ENCODE measurements around the gene CAMK1D. TPM values are rescaled to one million over a fixed set of nuclear protein-coding genes. Genes with fewer than 3 reads are reported as not detected.
A peak's percentile ranks its signal among the peaks of the same experiment; 100 is the strongest.

Gene CAMK1D
- total RNA-seq, 1 donor: 11.2 TPM

GRCh38 chr10:12509016-12509793, 159.9 kb downstream of the CAMK1D start:
- DNase-seq (ENCODE audit: insufficient read length, low spot score, missing footprints): no peak
- H3K4me2 ChIP-seq (ENCODE audit: insufficient read depth, low read length): no peak overlapping the region
- no peak overlapping the region for H3K4me3 ChIP-seq (ENCODE audit: insufficient read depth, low read length)
- no peak for TF ChIP-seq CTCF (IDR thresholded peaks at IDR 0.05; ENCODE audit: extremely low read depth, low read depth, low read length)
- H4K20me1 ChIP-seq (ENCODE audit: insufficient read depth, low read length): no peaks in the 10 kb centered on the region
- no peaks in the 10 kb centered on the region for H3K27me3 ChIP-seq (ENCODE audit: insufficient read depth, low read length)
- no peaks in the 10 kb centered on the region for H3K36me3 ChIP-seq (ENCODE audit: insufficient read depth, low read length)
- H3K4me1 ChIP-seq (ENCODE audit: insufficient read depth, low read length): no peaks in the 10 kb centered on the region
- H2AFZ ChIP-seq (ENCODE audit: low read length): no peak overlapping the region
- H3K79me2 ChIP-seq (ENCODE audit: insufficient read depth, low read length): no peaks in the 10 kb centered on the region
- H3K9me3 ChIP-seq (ENCODE audit: low read depth, low read length): no peaks in the 10 kb centered on the region
- H3K27ac ChIP-seq (ENCODE audit: low read depth, low read length): no peak overlapping the region

GRCh38 chr10:12509794-12510100, 160.4 kb downstream of the CAMK1D start:
- Histone ChIP-seq H3K27me3 (ENCODE audit: insufficient read depth, low read length) (no peaks in the 10 kb centered on the region), H3K9me3 (ENCODE audit: low read depth, low read length) (no peaks in the 10 kb centered on the region), H3K36me3 (ENCODE audit: insufficient read depth, low read length) (no peaks in the 10 kb centered on the region), H3K4me3 (ENCODE audit: insufficient read depth, low read length) (no peak overlapping the region), H3K4me2 (ENCODE audit: insufficient read depth, low read length) (no peak overlapping the region), H4K20me1 (ENCODE audit: insufficient read depth, low read length) (no peaks in the 10 kb centered on the region), H3K79me2 (ENCODE audit: insufficient read depth, low read length) (no peaks in the 10 kb centered on the region), H3K4me1 (ENCODE audit: insufficient read depth, low read length) (no peaks in the 10 kb centered on the region), H3K27ac (ENCODE audit: low read depth, low read length) (no peak overlapping the region), H2AFZ (ENCODE audit: low read length) (no peak overlapping the region)
- DNase-seq (ENCODE audit: insufficient read length, low spot score, missing footprints): no peak
- TF ChIP-seq CTCF (IDR thresholded peaks at IDR 0.05; ENCODE audit: extremely low read depth, low read depth, low read length): no peak

GRCh38 chr10:12510501-12510941, 161.2 kb downstream of the CAMK1D start:
- H3K27me3 ChIP-seq (ENCODE audit: insufficient read depth, low read length): no peaks in the 10 kb centered on the region
- H3K4me1 ChIP-seq (ENCODE audit: insufficient read depth, low read length): no peaks in the 10 kb centered on the region
- H3K9me3 ChIP-seq (ENCODE audit: low read depth, low read length): no peaks in the 10 kb centered on the region
- H3K4me2 ChIP-seq (ENCODE audit: insufficient read depth, low read length): peak overlapping the region; percentile 15
- no peaks in the 10 kb centered on the region for H3K79me2 ChIP-seq (ENCODE audit: insufficient read depth, low read length)
- peak; percentile 84 for DNase-seq (ENCODE audit: insufficient read length, low spot score, missing footprints)
- no peak overlapping the region for H3K27ac ChIP-seq (ENCODE audit: low read depth, low read length)
- no peak for TF ChIP-seq CTCF (IDR thresholded peaks at IDR 0.05; ENCODE audit: extremely low read depth, low read depth, low read length)
- H3K4me3 ChIP-seq (ENCODE audit: insufficient read depth, low read length): peak overlapping the region; percentile 27
- H4K20me1 ChIP-seq (ENCODE audit: insufficient read depth, low read length): no peaks in the 10 kb centered on the region
- H3K36me3 ChIP-seq (ENCODE audit: insufficient read depth, low read length): no peaks in the 10 kb centered on the region
- no peak overlapping the region for H2AFZ ChIP-seq (ENCODE audit: low read length)

- peak overlapping the region; percentile 15 for H3K4me2 ChIP-seq (ENCODE audit: insufficient read depth, low read length)
- no peak overlapping the region for H2AFZ ChIP-seq (ENCODE audit: low read length)
- TF ChIP-seq CTCF (IDR thresholded peaks at IDR 0.05; ENCODE audit: extremely low read depth, low read depth, low read length): no peak
These were observed 161.6 kb downstream of the CAMK1D start for GRCh38 chr10:12510984-12511383.

More at GRCh38 chr10:12510984-12511383, 161.6 kb downstream of the CAMK1D start:
- Histone ChIP-seq H3K4me3 (ENCODE audit: insufficient read depth, low read length) (no peak overlapping the region), H3K79me2 (ENCODE audit: insufficient read depth, low read length) (no peaks in the 10 kb centered on the region), H3K27ac (ENCODE audit: low read depth, low read length) (no peak overlapping the region), H4K20me1 (ENCODE audit: insufficient read depth, low read length) (no peaks in the 10 kb centered on the region), H3K36me3 (ENCODE audit: insufficient read depth, low read length) (no peaks in the 10 kb centered on the region), H3K27me3 (ENCODE audit: insufficient read depth, low read length) (no peaks in the 10 kb centered on the region), H3K9me3 (ENCODE audit: low read depth, low read length) (no peaks in the 10 kb centered on the region), H3K4me1 (ENCODE audit: insufficient read depth, low read length) (no peaks in the 10 kb centered on the region)
- no peak for DNase-seq (ENCODE audit: insufficient read length, low spot score, missing footprints)

Data from osteoblast (primary cell).